Fibroblast of upper back skin (primary cell): ENCODE measurements around the gene ARMC12.
A peak's percentile ranks its signal among the peaks of the same experiment; 100 is the strongest.
"Not testable (repeated sequence)": the region's sequence is repeated elsewhere in the genome, so short reads cannot be mapped to it uniquely, and the experiment has no call there.

Experiments used
- DNase-seq: peaks from one replicate; pipeline ENCODE4 v3.0.0-alpha.2; 2013

The ARMC12 gene

DNA sequence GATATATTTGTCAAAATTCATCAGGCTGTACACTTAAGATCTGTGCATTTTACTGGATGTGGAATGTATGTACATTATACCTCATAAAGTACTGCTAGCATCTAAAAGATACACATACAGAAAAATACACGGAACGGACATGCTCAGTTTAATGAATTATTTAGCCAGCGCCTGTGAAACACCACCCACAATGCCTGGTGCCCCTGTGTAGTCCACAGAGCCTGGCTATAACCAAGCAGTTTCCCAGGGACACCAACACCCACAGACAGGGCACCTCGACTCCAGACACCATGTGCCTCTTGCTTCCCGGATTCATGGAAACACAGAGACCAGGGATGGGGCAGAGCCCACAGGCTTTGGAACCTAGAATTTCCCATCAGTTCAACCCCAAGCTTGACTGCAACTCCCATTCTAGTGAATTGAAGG, 17.4 kb upstream of the ARMC12 start:
- DNase-seq: no peak

DNA sequence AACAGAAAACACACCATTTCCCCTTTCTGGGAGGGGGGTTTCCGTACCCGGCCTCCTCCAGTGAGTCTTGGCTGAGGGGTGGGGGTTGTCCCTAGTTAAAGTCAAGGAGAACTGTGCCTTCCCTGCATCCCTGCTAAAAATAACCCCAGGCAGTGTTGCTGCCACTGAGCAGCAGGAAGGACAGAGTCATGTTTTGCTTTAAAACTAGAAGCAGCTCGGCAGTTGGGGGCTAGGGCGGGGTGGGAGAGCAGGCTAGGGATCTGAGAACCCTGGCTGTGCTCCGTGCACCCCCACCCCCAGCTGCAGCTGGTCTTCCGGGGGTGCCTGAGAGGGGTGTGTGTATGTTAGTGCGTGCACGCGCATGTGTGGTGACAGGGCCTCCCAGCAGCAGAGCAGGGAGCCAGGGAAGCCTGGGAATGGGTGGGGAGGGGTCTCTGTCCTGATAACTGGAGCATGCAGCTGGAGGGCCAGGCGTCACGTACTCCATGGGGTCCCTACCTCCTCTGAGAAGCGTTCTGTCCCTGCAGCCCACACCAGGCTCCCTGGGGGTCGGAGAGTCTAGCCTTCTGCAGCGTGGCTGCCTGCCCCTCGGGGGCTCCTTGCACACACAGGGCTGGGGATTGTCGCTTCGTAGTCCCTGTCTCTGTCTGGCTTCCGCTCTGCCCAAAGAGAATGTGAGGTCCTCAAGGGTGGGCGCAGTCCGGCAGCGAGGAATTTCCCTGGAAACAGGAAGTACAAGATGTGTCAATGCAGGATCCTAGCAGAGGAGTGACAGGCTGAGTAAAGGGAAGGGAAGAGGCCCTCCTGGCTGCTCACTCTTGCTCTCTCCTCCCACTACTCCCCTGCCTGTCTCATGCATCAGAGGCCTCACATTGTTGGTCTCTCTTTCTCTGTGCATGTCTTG, 16.8 kb upstream of the ARMC12 start:
- peak; percentile 53 for DNase-seq

DNA sequence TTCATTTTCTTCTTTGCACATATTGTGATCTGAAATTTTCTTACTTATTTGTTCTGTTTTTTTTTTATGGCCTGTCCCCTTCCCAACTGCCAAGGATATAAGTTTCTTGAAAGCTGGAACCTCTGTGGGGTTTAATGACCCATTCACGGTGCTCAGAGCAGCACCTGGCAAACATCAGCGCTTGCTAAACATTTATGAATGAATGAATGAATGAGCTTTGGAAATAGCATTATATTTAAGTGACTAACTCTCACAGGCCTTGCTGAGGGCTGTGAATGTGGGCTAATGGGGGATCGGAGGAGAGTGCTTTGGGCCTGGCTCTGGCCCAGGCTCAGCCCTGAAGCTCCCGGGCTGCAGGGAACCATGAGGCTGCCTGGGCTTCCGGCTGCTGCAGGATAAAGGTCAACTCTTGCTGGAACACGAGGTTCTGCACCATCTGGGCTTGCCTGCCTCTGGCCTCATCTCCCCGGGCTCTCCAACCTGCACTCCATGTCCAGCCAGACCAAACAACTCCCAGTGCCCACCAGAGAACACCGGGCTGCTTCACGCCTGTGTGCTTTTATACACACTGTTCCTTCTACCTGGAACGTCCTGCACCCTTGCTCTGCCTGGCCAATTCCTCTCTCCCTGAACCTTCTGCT, 14.6 kb upstream of the ARMC12 start:
- no peak for DNase-seq

DNA sequence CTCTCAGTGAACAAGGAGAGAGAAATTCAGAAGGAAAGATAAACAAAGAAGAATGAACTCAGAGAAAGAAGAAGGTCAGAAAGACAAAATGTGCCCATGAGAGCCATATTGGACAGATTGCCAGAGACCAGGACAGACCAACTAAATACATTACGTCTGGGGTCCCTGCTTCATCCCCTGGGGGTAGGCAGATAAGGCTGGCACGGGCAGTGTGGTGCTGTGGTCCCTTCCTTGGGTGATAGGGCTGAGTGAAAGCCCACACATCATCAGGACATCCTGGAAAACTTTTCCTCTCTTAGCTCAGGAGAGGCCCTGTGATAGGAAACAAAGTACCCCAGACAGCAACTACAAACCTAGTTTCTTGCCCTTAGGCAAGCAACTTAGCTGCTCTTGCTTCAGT, 13.2 kb upstream of the ARMC12 start:
- DNase-seq: no peak

- no peak for DNase-seq
These were observed 12.8 kb upstream of the ARMC12 start for GRCh38 chr6:35724059-35724458.

DNA sequence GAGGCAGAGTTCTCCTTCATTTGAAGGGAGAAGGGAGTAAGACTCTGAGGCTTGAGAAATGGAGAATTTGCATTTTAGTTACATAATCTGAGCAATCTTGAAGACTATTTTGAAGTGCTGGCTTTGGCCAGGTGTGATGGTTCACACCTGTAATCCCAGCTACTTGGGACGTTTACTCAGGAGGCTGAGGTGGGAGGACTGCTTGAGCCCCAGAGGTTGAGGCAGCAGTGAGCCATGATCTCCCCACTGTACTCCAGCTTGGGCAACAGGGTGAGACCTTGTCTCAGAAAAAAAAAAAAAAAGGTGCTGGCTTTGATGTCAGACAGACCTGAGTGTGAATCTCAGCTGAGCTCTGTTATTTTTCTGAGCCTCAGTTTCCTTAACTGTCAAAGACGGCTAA, 12.4 kb upstream of the ARMC12 start:
- DNase-seq: no peak

- DNase-seq: no peak
These were observed 11.6 kb upstream of the ARMC12 start for GRCh38 chr6:35725081-35725708.

GRCh38 chr6:35725721-35726438, 11.0 kb upstream of the ARMC12 start:
- no peak for DNase-seq

DNA sequence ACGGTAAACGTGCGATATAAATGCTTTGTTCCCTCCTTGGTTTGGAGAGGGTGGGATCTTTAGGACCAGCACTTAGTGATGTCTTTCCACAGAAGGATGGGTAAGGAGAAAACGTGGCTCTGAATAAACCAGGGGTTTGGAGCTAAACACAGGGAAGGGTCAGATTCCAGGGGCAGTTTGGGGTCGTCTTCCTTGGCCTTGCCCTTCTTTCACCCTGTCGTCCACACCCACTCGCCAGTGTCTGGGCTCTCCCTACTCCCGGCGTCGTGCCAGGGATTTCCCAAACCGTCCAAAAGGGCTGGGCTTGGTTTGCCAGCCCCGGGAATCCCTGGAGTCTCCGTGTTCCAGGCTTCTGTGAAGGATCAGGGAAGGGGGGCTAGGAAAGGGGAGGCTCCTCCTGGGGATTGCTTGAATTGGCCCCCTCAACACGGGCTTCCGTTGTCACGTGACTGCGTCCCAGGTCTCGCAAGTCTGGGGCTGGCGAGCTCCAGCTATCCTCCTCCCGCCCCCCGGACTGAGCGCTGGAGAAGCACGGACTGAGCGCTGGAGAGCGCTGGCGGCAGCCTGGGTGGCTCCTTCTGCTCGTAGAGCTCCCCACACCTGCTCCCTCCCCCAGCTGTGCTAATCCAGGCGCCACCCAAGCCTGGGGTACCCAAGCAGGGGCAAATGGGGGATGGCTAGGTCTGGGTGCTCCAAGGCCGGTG, 9.4 kb upstream of the ARMC12 start:
- DNase-seq: peak; percentile 73

DNA sequence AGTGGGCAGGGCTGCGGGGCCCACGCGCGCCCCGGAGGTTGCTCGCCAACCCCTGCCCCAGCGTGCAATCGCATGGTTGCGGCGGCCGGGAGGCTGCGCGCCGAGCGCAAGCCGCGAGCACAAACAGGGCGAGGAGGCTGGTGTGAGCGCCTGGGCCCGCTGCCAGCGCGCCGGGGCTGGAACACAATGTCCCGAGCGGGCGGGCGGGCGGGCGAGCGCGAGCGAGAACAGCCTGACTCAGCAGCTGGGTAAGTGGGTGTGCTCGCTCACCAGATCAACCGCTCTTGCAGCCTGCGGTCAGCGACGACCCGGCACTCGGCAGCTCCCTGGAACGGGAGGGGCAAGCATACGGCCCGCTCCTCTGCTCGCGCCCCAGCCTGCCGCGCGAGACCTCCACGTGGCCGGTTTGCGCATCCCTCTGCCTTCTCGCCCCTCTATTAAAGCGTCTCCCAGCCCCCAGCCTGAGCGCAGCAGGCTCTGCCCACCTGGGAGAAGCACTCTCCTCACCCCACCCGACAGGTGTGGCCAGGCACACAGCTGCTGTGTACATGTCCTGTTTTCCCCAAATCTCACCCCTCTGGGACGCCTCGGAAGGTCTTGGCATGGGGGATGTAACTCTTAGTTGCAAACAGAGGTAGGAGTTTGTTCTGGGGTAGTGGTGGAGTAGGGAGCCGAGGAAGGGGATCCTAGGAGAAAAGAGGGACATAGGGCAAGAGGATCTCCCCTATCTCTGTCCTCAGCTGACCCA, 8.7 kb upstream of the ARMC12 start:
- peak; percentile 94 for DNase-seq

- DNase-seq: no peak
These were observed 7.9 kb upstream of the ARMC12 start for GRCh38 chr6:35728683-35729678.

GRCh38 chr6:35729722-35730121, 7.1 kb upstream of the ARMC12 start:
- DNase-seq: no peak

DNA sequence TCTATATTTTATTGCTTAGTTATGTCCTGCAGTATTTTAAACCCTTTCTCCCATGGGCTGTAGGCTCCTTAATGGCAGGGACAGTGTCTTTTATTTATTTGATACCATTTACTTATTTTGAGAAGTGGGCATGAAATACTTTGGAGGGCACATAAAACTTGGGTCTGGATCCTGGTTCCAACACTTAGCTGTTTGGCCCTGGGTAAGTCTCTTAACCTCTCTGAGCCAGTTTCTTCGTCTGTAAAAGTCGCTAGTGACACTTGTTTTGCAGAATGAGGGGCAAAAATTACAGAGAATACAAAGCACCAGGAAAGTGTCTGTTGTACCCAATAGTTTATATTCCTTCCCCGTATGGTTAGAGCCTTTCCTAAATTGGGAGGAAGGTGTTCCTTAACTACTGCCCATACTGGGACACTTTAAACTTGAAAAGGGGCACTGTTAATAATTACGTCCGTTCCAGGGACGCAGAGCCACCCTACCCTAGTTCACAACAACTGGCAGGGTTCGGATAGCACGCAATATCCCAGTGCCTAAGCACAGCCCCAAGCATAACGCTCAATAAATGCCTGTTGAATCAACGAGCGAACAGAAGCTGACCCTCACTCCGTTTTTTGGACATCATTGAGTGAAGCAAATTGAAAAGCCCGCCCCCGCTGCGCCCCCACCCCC, 6.0 kb upstream of the ARMC12 start:
- DNase-seq: no peak

GRCh38 chr6:35731414-35731735, 5.5 kb upstream of the ARMC12 start:
- DNase-seq: peak; percentile 81

GRCh38 chr6:35731736-35732532, 4.9 kb upstream of the ARMC12 start:
- peak; percentile 94 for DNase-seq

- DNase-seq: no peak
These were observed 3.2 kb upstream of the ARMC12 start for GRCh38 chr6:35733633-35734032.

- DNase-seq: not testable (repeated sequence)
These were observed 2.5 kb upstream of the ARMC12 start for GRCh38 chr6:35734319-35734718.

DNA sequence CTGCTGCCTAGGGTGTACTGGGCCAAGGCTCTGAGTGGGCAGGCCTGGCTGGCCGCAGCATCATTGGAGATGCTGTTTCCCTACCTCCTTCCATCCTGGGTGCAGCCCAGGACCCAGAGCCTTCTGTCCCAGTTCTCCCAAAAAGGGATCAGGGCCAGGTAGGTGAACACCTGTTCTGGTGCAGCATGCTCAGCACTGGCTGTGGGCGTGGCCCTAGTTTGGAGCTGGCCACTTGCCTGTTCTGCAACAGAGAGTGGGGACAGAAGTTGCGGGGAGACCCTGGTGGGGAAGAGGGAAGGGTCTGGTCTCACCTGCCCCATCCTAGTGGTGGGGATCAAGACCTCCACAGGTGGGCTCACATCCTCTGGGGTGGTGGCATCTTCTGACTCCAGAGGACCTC, 1.4 kb upstream of the ARMC12 start:
- no peak for DNase-seq

DNA sequence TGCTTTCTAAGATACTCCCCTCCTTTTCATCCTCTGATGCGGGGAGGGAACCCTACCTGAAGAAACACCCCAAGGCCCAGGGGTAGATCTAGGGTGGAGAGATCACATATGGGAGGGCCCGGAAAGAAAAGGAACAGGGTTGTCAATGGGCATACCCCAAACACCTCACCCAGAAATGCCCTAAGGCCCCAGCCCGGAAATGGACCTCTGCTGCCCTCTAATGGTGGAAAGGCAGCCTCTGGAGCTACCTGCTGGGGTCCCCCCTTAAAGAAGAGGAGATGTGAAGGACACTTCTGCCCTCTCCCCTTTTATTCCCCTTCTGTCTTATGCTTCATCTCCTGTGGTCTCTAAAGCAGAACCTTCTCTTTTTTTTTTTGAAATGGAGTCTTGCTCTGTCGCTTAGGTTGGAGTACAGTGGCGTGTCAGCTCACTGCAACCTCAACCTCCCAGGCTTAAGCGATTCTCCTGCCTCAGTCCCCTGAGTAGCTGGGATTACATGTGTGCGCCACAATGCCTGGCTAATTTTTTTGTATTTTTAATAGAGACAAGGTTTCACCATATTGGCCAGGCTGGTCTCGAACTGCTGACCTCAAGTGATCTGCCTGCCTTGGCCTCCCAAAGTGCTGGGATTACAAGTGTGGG, 458 bp upstream of the ARMC12 start:
- peak; percentile 64 for DNase-seq
